Chondrocyte (in vitro differentiated cells): ENCODE results near the gene CEP350. TPM values are rescaled to one million over a fixed set of nuclear protein-coding genes. Genes with fewer than 3 reads are reported as not detected.
"Not testable (repeated sequence)": the region's sequence is repeated elsewhere in the genome, so short reads cannot be mapped to it uniquely, and the experiment has no call there.

ENCODE experiments used
- DNase-seq: peaks from one replicate; pipeline ENCODE4 v3.0.0; 2021; ENCODE audit warnings: mixed read lengths, low spot score
- H3K27ac Mint-ChIP-seq: one replicate; pipeline ENCODE4 v1.8.0; 2021; ENCODE audit warnings: mild to moderate bottlenecking, moderate library complexity, mixed read lengths; ENCODE audit not compliant: unreplicated experiment
- H3K27me3 Mint-ChIP-seq: 2 replicates; pipeline ENCODE4 v1.8.0; 2021; ENCODE audit warnings: low read depth, mixed read lengths
- H3K36me3 Mint-ChIP-seq: 2 replicates; pipeline ENCODE4 v1.8.0; 2021; ENCODE audit warnings: low read depth, mixed read lengths
- H3K4me1 Mint-ChIP-seq: 2 replicates; pipeline ENCODE4 v1.8.0; 2021; ENCODE audit warnings: low read depth, mild to moderate bottlenecking, mixed read lengths
- H3K4me3 Mint-ChIP-seq: one replicate; pipeline ENCODE4 v1.8.0; 2021; ENCODE audit warnings: mild to moderate bottlenecking, moderate library complexity, mixed read lengths; ENCODE audit not compliant: unreplicated experiment
- H3K9me3 Mint-ChIP-seq: 2 replicates; pipeline ENCODE4 v1.8.0; 2021; ENCODE audit warnings: low read depth, mixed read lengths
- CTCF ChIP-seq: fragments of 200-600 bp; sonication (generic); IDR thresholded peaks from 2 replicates; pipeline ENCODE4 v1.5.0; 2021; ENCODE audit warnings: antibody characterized with exemption, mild to moderate bottlenecking, moderate library complexity
- total RNA-seq: library from RNA; stranded (reverse); gene quantifications from 3 replicates; pipeline ENCODE4 v1.2.1, GENCODE V29; 2021

The CEP350 gene
- total RNA-seq, 1 donor from 2014 or later, result 36.2 TPM

- TF ChIP-seq CTCF, result no peak
- Mint-ChIP-seq H3K4me3 (no peak overlapping the region), H3K27ac (no peak overlapping the region), H3K9me3 (no peaks in the 10 kb centered on the region), H3K36me3 (peaks cover 13% of the 10 kb centered on the region), H3K27me3 (no peaks in the 10 kb centered on the region), H3K4me1 (peaks cover 9% of the 10 kb centered on the region)
- no peak for DNase-seq
These were observed 41.5 kb downstream of the CEP350 start for GRCh38 chr1:179996099-179996498.

GRCh38 chr1:180000575-180000974 lies 46.0 kb downstream of the CEP350 start:
- Mint-ChIP-seq H3K4me1 (peaks cover 3% of the 10 kb centered on the region), H3K36me3 (peaks cover 6% of the 10 kb centered on the region), H3K9me3 (no peaks in the 10 kb centered on the region), H3K27ac (no peak overlapping the region), H3K4me3 (no peak overlapping the region), H3K27me3 (no peaks in the 10 kb centered on the region)
- no peak for TF ChIP-seq CTCF
- DNase-seq, result no peak

GRCh38 chr1:180002437-180002836 lies 47.8 kb downstream of the CEP350 start:
- DNase-seq, result no peak
- peaks cover 3% of the 10 kb centered on the region for H3K9me3 Mint-ChIP-seq
- H3K36me3 Mint-ChIP-seq, result peaks cover 12% of the 10 kb centered on the region
- TF ChIP-seq CTCF, result no peak
- H3K27ac Mint-ChIP-seq, result no peak overlapping the region
- no peaks in the 10 kb centered on the region for H3K27me3 Mint-ChIP-seq
- no peaks in the 10 kb centered on the region for H3K4me1 Mint-ChIP-seq
- H3K4me3 Mint-ChIP-seq, result no peak overlapping the region

- peaks cover 3% of the 10 kb centered on the region for H3K9me3 Mint-ChIP-seq
- DNase-seq, result no peak
- no peak overlapping the region for H3K4me3 Mint-ChIP-seq
- H3K27ac Mint-ChIP-seq, result no peak overlapping the region
- no peaks in the 10 kb centered on the region for H3K4me1 Mint-ChIP-seq
- no peaks in the 10 kb centered on the region for H3K27me3 Mint-ChIP-seq
- peaks cover 13% of the 10 kb centered on the region for H3K36me3 Mint-ChIP-seq
- TF ChIP-seq CTCF, result no peak
These were observed 48.6 kb downstream of the CEP350 start for GRCh38 chr1:180003026-180003695.

- H3K9me3 Mint-ChIP-seq, DNase-seq, H3K27ac Mint-ChIP-seq, H3K27me3 Mint-ChIP-seq, H3K4me1 Mint-ChIP-seq, H3K4me3 Mint-ChIP-seq: not testable (repeated sequence)
- H3K36me3 Mint-ChIP-seq, result peaks cover 13% of the 10 kb centered on the region
These were observed 52.2 kb downstream of the CEP350 start for GRCh38 chr1:180006762-180007161.

GRCh38 chr1:180020017-180020416 lies 65.4 kb downstream of the CEP350 start:
- DNase-seq, result no peak
- Mint-ChIP-seq H3K27ac (no peak overlapping the region), H3K9me3 (no peaks in the 10 kb centered on the region), H3K4me1 (no peaks in the 10 kb centered on the region), H3K36me3 (peaks cover 29% of the 10 kb centered on the region), H3K27me3 (no peaks in the 10 kb centered on the region), H3K4me3 (no peak overlapping the region)
- TF ChIP-seq CTCF, result no peak
